ENCODE measurements around the gene CREB1. TPM values are rescaled to one million over a fixed set of nuclear protein-coding genes. Genes with fewer than 3 reads are reported as not detected.
A peak's percentile ranks its signal among the peaks of the same experiment; 100 is the strongest.

CREB1 gene
- total and polyA plus RNA-seq, 9 of the 15 experiments (the other 6 are each of a cell fraction or from before 2014, with no cell fraction given): 8.9 to 51.3 (median 19.5) TPM

DNA sequence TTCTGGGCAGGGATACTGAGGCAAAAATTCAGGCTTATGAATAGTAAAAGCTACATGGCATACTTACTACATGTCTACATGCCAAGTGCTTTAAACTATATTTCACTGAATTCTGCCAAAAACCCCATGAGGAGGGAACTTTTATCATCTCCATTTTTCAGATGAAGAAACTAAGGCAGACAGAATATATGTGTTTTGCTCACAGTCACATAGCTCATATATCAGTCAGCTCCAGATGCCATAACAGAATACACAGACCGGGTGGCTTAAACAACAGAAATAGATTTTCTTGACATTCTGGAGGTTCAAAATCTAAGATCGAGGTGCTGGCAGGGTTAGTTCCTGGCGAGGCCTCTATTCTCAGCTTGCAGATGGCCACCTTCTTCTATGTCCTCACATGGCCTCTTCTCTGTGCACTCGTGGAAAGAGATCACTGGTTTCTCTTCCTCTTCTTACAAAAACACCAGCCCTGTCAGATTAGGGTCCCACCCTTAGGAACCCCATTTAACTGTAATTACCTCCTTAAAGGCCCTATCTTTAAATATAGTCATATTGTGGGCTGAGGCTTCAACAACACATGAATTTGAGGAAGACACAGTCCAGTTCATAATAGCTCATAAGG lies 27.1 kb upstream of the CREB1 start:
- 10% methylated on average over 3 of the region's 4 CpGs for WGBS (ENCODE audit: insufficient coverage, low coverage, missing lambda C conversion rate)
- Histone ChIP-seq H2AFZ (ENCODE audit: low read depth, low read length) (peak overlapping the region; percentile 91), H3K79me2 (ENCODE audit: control insufficient read depth, insufficient read depth, low read length) (no peaks in the 10 kb centered on the region), H3K9me1 (ENCODE audit: control insufficient read depth, insufficient read depth, low read length) (no peaks in the 10 kb centered on the region), H3K9ac (ENCODE audit: insufficient read depth in 1 of 2, low read depth in 2 of 2, low read length in 2 of 2) (no peak overlapping the region), H3K27me3 (ENCODE audit: control insufficient read depth in 2 of 2, insufficient read depth in 2 of 2, low read length in 2 of 2) (no peaks in the 10 kb centered on the region), H3K27ac (ENCODE audit: extremely low read depth, low read depth, low read length) (peak overlapping the region; percentile 32; the same call in 1 of the 3 replicates), H3K4me3 (no peak overlapping the region), H3K4me1 (replicated peaks in 1 of 2; ENCODE audit: control insufficient read depth in 2 of 2, insufficient read depth in 2 of 2, low read length in 2 of 2) (peaks cover 5 to 17% of the 10 kb centered on the region in 2 experiments; a peak in 3 of 5 replicates), H3K36me3 (ENCODE audit: control insufficient read depth, insufficient read depth, low read length) (no peaks in the 10 kb centered on the region), H3K4me2 (ENCODE audit: insufficient read depth, low read length) (no peak overlapping the region), H4K20me1 (replicated peaks; ENCODE audit: control insufficient read depth, insufficient read depth, low read length) (no peaks in the 10 kb centered on the region), H3K9me3 (replicated peaks; ENCODE audit: control insufficient read depth, insufficient read depth, low read depth, low read length) (no peaks in the 10 kb centered on the region)
- no TSS peak for BruUV-seq (replicated peaks)
- DNase-seq (ENCODE audit: extremely low read depth in 1 of 4, low spot score in 3 of 4) (no peak), ATAC-seq (peak; percentile 16), FAIRE-seq (no peak)
- in situ Hi-C loops (cut with MboI): no loop called here
- ChIA-PET POLR2A (interaction anchor here (0.9 to 2.8 kb wide), 4 partner anchors 11 to 28 kb away, joined by 3 to 7 read pairs (median 4); partner anchors contain the start of gene CREB1), CTCF (ENCODE audit: low intra/inter-chr PET ratio) (no interaction called here)
- intact Hi-C loops (cut with micrococcal nuclease): no loop called here
- TF ChIP-seq FOSL1 (tag; conservative IDR thresholded peaks at IDR 0.05) (0 out of 2 replicates have a peak, but pooled peaks have one; percentile 13), NFXL1 (CRISPR knock-in tag; IDR thresholded peaks at IDR 0.05) (no peak)

DNA sequence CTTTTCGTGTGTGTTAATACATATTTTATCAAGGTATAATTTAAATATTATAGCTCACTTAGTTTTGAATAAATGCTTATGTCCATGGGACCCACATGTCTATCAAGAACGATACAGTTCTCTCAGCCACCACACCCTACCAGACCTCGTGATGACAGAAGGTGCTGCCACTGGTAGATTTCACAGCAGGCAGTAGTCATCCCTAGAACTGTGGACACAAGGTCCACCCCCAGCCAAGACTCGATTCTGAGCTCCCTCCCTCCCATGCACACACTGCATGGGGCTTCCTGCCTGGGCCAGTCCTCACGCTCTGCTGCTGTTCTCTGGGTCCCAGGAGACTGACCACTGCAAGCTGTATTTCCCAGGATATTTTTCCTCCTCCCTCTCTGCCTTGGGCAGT lies 26.5 kb upstream of the CREB1 start:
- no peaks in the 10 kb centered on the region for H3K36me3 ChIP-seq (ENCODE audit: control insufficient read depth, insufficient read depth, low read length)
- no peaks in the 10 kb centered on the region for H3K9me1 ChIP-seq (ENCODE audit: control insufficient read depth, insufficient read depth, low read length)
- no peaks in the 10 kb centered on the region for H3K27me3 ChIP-seq (ENCODE audit: control insufficient read depth in 2 of 2, insufficient read depth in 2 of 2, low read length in 2 of 2)
- no peak overlapping the region for H3K27ac ChIP-seq (ENCODE audit: extremely low read depth, low read depth, low read length)
- H3K4me2 ChIP-seq (ENCODE audit: insufficient read depth, low read length): peak overlapping the region; percentile 33; the same call in 1 of the 2 replicates
- 6% methylated on average over 5 of the region's 5 CpGs for WGBS (ENCODE audit: insufficient coverage, low coverage, missing lambda C conversion rate)
- H3K4me3 ChIP-seq: no peak overlapping the region
- H2AFZ ChIP-seq (ENCODE audit: low read depth, low read length): peak overlapping the region; percentile 91
- H3K9ac ChIP-seq (ENCODE audit: insufficient read depth in 1 of 2, low read depth in 2 of 2, low read length in 2 of 2): peak overlapping the region in 1 of 2 experiments; percentile 73; a peak in 1 of 4 replicates
- FAIRE-seq (peak; percentile 91), DNase-seq (ENCODE audit: extremely low read depth in 1 of 4, low spot score in 3 of 4) (peak; percentile 43 to 76 (median 60)), ATAC-seq (peak; percentile 94)
- no peaks in the 10 kb centered on the region for H4K20me1 ChIP-seq (replicated peaks; ENCODE audit: control insufficient read depth, insufficient read depth, low read length)
- in situ Hi-C loops (cut with MboI): no loop called here
- intact Hi-C loops (cut with micrococcal nuclease): no loop called here
- peaks cover 5 to 17% of the 10 kb centered on the region in 2 experiments; a peak in 3 of 5 replicates for H3K4me1 ChIP-seq (replicated peaks in 1 of 2; ENCODE audit: control insufficient read depth in 2 of 2, insufficient read depth in 2 of 2, low read length in 2 of 2)
- ChIA-PET POLR2A (interaction anchor here (0.7 to 2.8 kb wide), 6 partner anchors 11 to 27 kb away, joined by 3 to 7 read pairs (median 4); partner anchors contain the start of gene CREB1), CTCF (ENCODE audit: low intra/inter-chr PET ratio) (no interaction called here)
- BruUV-seq (replicated peaks): no TSS peak
- H3K79me2 ChIP-seq (ENCODE audit: control insufficient read depth, insufficient read depth, low read length): no peaks in the 10 kb centered on the region
- no peaks in the 10 kb centered on the region for H3K9me3 ChIP-seq (replicated peaks; ENCODE audit: control insufficient read depth, insufficient read depth, low read depth, low read length)
- no peak for TF ChIP-seq PYGO2 (tag; IDR thresholded peaks at IDR 0.05)
- TF ChIP-seq NEUROD1 (IDR thresholded peaks at IDR 0.05; ENCODE audit: borderline replicate concordance, low read depth, low read length, partially characterized antibody): no peak
- TF ChIP-seq, protein P1, sequence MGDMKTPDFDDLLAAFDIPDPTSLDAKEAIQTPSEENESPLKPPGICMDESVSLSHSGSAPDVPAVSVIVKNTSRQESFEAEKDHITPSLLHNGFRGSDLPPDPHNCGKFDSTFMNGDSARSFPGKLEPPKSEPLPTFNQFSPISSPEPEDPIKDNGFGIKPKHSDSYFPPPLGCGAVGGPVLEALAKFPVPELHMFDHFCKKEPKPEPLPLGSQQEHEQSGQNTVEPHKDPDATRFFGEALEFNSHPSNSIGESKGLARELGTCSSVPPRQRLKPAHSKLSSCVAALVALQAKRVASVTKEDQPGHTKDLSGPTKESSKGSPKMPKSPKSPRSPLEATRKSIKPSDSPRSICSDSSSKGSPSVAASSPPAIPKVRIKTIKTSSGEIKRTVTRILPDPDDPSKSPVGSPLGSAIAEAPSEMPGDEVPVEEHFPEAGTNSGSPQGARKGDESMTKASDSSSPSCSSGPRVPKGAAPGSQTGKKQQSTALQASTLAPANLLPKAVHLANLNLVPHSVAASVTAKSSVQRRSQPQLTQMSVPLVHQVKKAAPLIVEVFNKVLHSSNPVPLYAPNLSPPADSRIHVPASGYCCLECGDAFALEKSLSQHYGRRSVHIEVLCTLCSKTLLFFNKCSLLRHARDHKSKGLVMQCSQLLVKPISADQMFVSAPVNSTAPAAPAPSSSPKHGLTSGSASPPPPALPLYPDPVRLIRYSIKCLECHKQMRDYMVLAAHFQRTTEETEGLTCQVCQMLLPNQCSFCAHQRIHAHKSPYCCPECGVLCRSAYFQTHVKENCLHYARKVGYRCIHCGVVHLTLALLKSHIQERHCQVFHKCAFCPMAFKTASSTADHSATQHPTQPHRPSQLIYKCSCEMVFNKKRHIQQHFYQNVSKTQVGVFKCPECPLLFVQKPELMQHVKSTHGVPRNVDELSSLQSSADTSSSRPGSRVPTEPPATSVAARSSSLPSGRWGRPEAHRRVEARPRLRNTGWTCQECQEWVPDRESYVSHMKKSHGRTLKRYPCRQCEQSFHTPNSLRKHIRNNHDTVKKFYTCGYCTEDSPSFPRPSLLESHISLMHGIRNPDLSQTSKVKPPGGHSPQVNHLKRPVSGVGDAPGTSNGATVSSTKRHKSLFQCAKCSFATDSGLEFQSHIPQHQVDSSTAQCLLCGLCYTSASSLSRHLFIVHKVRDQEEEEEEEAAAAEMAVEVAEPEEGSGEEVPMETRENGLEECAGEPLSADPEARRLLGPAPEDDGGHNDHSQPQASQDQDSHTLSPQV (IDR thresholded peaks at IDR 0.05): peak; percentile 66
- TF ChIP-seq RCOR1 (IDR thresholded peaks at IDR 0.05; ENCODE audit: borderline replicate concordance in 1 of 2, low read depth in 2 of 2, low read length in 2 of 2): 0 out of 4 replicates have a peak, but pooled peaks of 1 of the 2 experiments have one; percentile 11
- TF ChIP-seq ZBTB7A (IDR thresholded peaks at IDR 0.05; ENCODE audit: borderline replicate concordance, control insufficient read depth, low read depth, low read length): no peak
- TF ChIP-seq ZFP30 (CRISPR knock-in tag; IDR thresholded peaks at IDR 0.05; ENCODE audit: borderline replicate concordance): no peak
- no peak for TF ChIP-seq RNF2 (IDR thresholded peaks at IDR 0.05)
- TF ChIP-seq L3MBTL2 (IDR thresholded peaks at IDR 0.05): peak; percentile 75
- no peak for TF ChIP-seq ZNF253 (CRISPR knock-in tag; conservative IDR thresholded peaks at IDR 0.05)

Data from K562 (cell line).